HEK293 (cell line): ENCODE measurements around the gene TMED6.
A peak's percentile ranks its signal among the peaks of the same experiment; 100 is the strongest.

Source experiments
- CTCF ChIA-PET: fragments of 350-600 bp; formaldehyde crosslinking; extraction: SDS; loops from one replicate; lab custom pipeline; 2021; ENCODE audit warnings: antibody characterized with exemption; lab: Yijun Ruan, JAX
- POLR2A ChIA-PET: fragments of 300-600 bp; formaldehyde crosslinking; extraction: SDS; loops from one replicate; lab custom pipeline; 2020; ENCODE audit warnings: antibody characterized with exemption, inconsistent platforms; lab: Yijun Ruan, JAX
- H3K27ac ChIP-seq: fragments of 200-500 bp; sonication (Bioruptor generic); 2 replicates; pipeline ENCODE4 v1.5.1; 2014; ENCODE audit warnings: low read depth, low read length, control low read depth, inconsistent platforms; ENCODE audit errors: extremely low read depth
- H3K36me3 ChIP-seq, 2 experiments: fragments of 200-500 bp in 1 of 2; sonication (Bioruptor generic) in 1 of 2; 1 replicate in 1 of 2; 2 replicates in 1 of 2; pipeline ENCODE4 v1.5.1; 2014 to 2017; ENCODE audit warnings: inconsistent platforms in 2 of 2, low read length in 2 of 2; ENCODE audit not compliant: control insufficient read depth in 2 of 2, insufficient read depth in 1 of 2
- H3K4me1 ChIP-seq: fragments of 200-500 bp; sonication (Bioruptor generic); 2 replicates; pipeline ENCODE4 v1.5.1; 2014; ENCODE audit warnings: mild to moderate bottlenecking, low read length, inconsistent platforms; ENCODE audit not compliant: control insufficient read depth, insufficient read depth
- H3K4me3 ChIP-seq: 2 replicates; pipeline ENCODE4 v1.5.1; 2011; ENCODE audit warnings: low read depth, mild to moderate bottlenecking, control low read depth, low read length, moderate library complexity
- H3K9me3 ChIP-seq: fragments of 200-500 bp; sonication (Bioruptor generic); 2 replicates; pipeline ENCODE4 v1.5.1; 2014; ENCODE audit warnings: low read depth, low read length, inconsistent platforms; ENCODE audit not compliant: control insufficient read depth, insufficient read depth
- GLI4 ChIP-seq: fragments of 450-650 bp; formaldehyde crosslinking; IDR thresholded peaks from 2 replicates; pipeline ENCODE4 v1.5.1; 2016; ENCODE audit warnings: missing biosample characterization, missing genetic modification characterization
- HOXD13 ChIP-seq: sonication (generic); formaldehyde crosslinking; IDR thresholded peaks from 2 replicates; pipeline ENCODE4 v1.8.0; 2022; ENCODE audit warnings: missing genetic modification reagents, borderline replicate concordance
- IKZF3 ChIP-seq: fragments of 450-650 bp; IDR thresholded peaks from 2 replicates; pipeline ENCODE4 v1.5.0; 2018; ENCODE audit warnings: missing biosample characterization, mild to moderate bottlenecking, missing genetic modification characterization, moderate library complexity
- KLF9 ChIP-seq: fragments of 450-650 bp; formaldehyde crosslinking; IDR thresholded peaks from 2 replicates; pipeline ENCODE4 v1.5.1; 2016; ENCODE audit warnings: missing biosample characterization, missing genetic modification characterization, low read depth
- MZF1 ChIP-seq: fragments of 450-650 bp; formaldehyde crosslinking; IDR thresholded peaks from 2 replicates; pipeline ENCODE4 v1.5.1; 2017; ENCODE audit warnings: missing biosample characterization, missing genetic modification characterization, borderline replicate concordance
- ZBTB17 ChIP-seq: fragments of 450-650 bp; formaldehyde crosslinking; IDR thresholded peaks from 2 replicates; pipeline ENCODE4 v1.5.1; 2016; ENCODE audit warnings: missing biosample characterization, missing genetic modification characterization
- ZBTB20 ChIP-seq: fragments of 450-650 bp; formaldehyde crosslinking; IDR thresholded peaks from 2 replicates; pipeline ENCODE4 v1.5.1; 2016; ENCODE audit warnings: missing biosample characterization, missing genetic modification characterization
- ZNF155 ChIP-seq: fragments of 450-650 bp; formaldehyde crosslinking; IDR thresholded peaks from 2 replicates; pipeline ENCODE4 v1.5.1; 2016; ENCODE audit warnings: missing biosample characterization, missing genetic modification characterization
- ZNF174 ChIP-seq: fragments of 450-650 bp; formaldehyde crosslinking; IDR thresholded peaks from 2 replicates; pipeline ENCODE4 v1.5.0; 2017; ENCODE audit warnings: missing biosample characterization, mild to moderate bottlenecking, missing genetic modification characterization
- ZNF19 ChIP-seq: fragments of 450-650 bp; formaldehyde crosslinking; IDR thresholded peaks from 2 replicates; pipeline ENCODE4; 2016; ENCODE audit warnings: missing biosample characterization, missing genetic modification characterization, low read depth
- ZNF2 ChIP-seq: fragments of 450-650 bp; formaldehyde crosslinking; IDR thresholded peaks from 2 replicates; pipeline ENCODE4 v1.5.1; 2016; ENCODE audit warnings: missing biosample characterization, missing genetic modification characterization
- ZNF23 ChIP-seq: fragments of 450-650 bp; formaldehyde crosslinking; IDR thresholded peaks from 2 replicates; pipeline ENCODE4 v1.5.1; 2016; ENCODE audit warnings: missing biosample characterization, missing genetic modification characterization, borderline replicate concordance
- ZNF274 ChIP-seq, 2 experiments: fragments of 200-500 bp in 1 of 2; fragments of 450-650 bp in 1 of 2; sonication (Bioruptor generic) in 1 of 2; formaldehyde crosslinking in 1 of 2; IDR thresholded peaks; 2 replicates each; pipeline versions ENCODE4 v1.5.1 to v1.6.1; 2014 to 2016; ENCODE audit warnings: borderline replicate concordance in 1 of 2, inconsistent platforms in 1 of 2, low read length in 1 of 2, missing biosample characterization in 1 of 2, missing genetic modification characterization in 1 of 2
- ZNF311 ChIP-seq: fragments of 450-650 bp; formaldehyde crosslinking; IDR thresholded peaks from 2 replicates; pipeline ENCODE4 v1.5.1; 2017; ENCODE audit warnings: missing biosample characterization, missing genetic modification characterization, borderline replicate concordance
- ZNF423 ChIP-seq: fragments of 450-650 bp; formaldehyde crosslinking; IDR thresholded peaks from 2 replicates; pipeline ENCODE4 v1.5.1; 2016; ENCODE audit warnings: missing biosample characterization, missing genetic modification characterization
- ZNF514 ChIP-seq: fragments of 450-650 bp; formaldehyde crosslinking; IDR thresholded peaks from 2 replicates; pipeline ENCODE4 v1.5.1; 2016; ENCODE audit warnings: missing biosample characterization, missing genetic modification characterization
- ZNF549 ChIP-seq: fragments of 450-650 bp; IDR thresholded peaks from 2 replicates; pipeline ENCODE4 v1.5.1; 2018; ENCODE audit warnings: missing biosample characterization, missing genetic modification characterization, mild to moderate bottlenecking, inconsistent platforms, moderate library complexity
- ZNF585B ChIP-seq: fragments of 450-650 bp; formaldehyde crosslinking; IDR thresholded peaks from 2 replicates; pipeline ENCODE4 v1.5.1; 2016; ENCODE audit warnings: missing biosample characterization, missing genetic modification characterization
- TF ChIP-seq, protein P1 (sequence below): fragments of 450-650 bp; formaldehyde crosslinking; IDR thresholded peaks from 2 replicates; pipeline ENCODE4 v1.5.1; 2016; ENCODE audit warnings: missing biosample characterization, missing genetic modification characterization
- TF ChIP-seq, protein P2 (sequence below): fragments of 450-650 bp; formaldehyde crosslinking; IDR thresholded peaks from 2 replicates; pipeline ENCODE4 v1.5.1; 2017; ENCODE audit warnings: missing biosample characterization, missing genetic modification characterization
- TF ChIP-seq, protein P3 (sequence below): fragments of 450-650 bp; formaldehyde crosslinking; IDR thresholded peaks from 2 replicates; pipeline ENCODE4; 2016; ENCODE audit warnings: missing biosample characterization, missing genetic modification characterization
- TF ChIP-seq, protein P4 (sequence below): fragments of 450-650 bp; formaldehyde crosslinking; IDR thresholded peaks from 2 replicates; pipeline ENCODE4 v1.5.0; 2017; ENCODE audit warnings: missing biosample characterization, missing genetic modification characterization, borderline replicate concordance
- TF ChIP-seq, protein P5 (sequence below): fragments of 450-650 bp; formaldehyde crosslinking; IDR thresholded peaks from 2 replicates; pipeline ENCODE4 v1.5.1; 2016; ENCODE audit warnings: missing biosample characterization, missing genetic modification characterization
- TF ChIP-seq, protein P6 (sequence below): fragments of 450-650 bp; formaldehyde crosslinking; IDR thresholded peaks from 2 replicates; pipeline ENCODE4 v1.5.1; 2016; ENCODE audit warnings: missing biosample characterization, missing genetic modification characterization, low read depth

Gene TMED6

DNA sequence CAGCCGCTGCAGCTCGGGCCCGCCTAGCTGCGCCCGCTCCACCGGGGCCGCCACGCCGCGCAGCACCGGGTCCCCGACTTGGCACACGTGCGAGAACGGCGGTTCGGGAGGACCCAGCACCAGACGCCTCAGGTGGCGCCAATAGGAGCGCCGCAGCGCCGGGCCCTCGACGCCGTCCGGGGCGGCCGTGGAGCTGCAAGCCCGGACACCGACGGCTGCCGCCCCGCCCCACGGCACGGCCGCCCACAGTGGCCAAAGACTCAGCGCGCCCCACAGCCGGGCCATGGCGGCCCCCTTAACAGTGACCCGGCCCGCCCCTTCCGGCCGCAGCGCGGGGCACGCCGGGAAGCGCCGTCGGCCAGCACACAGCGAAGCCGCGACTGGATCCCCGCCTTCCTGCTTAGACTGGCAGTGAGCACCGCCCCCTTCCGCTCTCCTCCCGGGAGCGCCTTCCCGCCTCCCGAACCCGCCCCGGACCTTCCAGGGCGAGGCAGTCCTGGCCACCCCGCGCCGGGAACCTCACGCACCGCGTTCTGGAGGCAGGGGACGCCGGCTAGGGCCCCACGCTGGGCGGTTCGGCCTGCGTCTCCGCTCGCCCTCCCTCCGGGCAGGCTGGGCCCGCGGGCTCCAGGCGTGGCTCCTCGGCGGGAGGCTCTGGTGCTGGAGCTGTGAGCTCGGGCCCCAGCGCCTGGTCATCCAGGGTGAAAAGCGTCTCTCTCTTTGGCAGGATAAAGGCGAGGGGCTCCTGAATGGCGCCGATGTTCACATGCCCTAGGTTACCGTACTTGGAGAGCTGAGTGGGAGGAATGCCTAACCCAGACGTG, 21.1 kb downstream of the TMED6 start, which contains the start of gene PDF:
Gene PDF, minus strand, starts transcription at position 303 of the 824 bp plus-strand sequence. Its CDS starts 18 bp downstream, at position 285.
- Histone ChIP-seq H3K4me3 (peak within 1 kb of the TSS; percentile 80), H3K36me3 (peaks cover 18 to 79% of the 10 kb centered on the region in 2 experiments; a peak in 2 of 3 replicates), H3K4me1 (peaks cover 4% of the 10 kb centered on the region; the same call in 1 of the 2 replicates), H3K9me3 (no peaks in the 10 kb centered on the region), H3K27ac (peak within 1 kb of the TSS; percentile 78)
- ChIA-PET POLR2A (interaction anchor here (0.6 to 4.9 kb wide), 5 partner anchors 10 to 424 kb away, joined by 3 to 27 read pairs (median 3); partner anchors contain the start of genes COG8, NIP7 and NOB1), CTCF (interaction anchor here (0.9 kb wide), 1 partner anchor 18 kb away, joined by 3 read pairs; no protein-coding TSS in a partner anchor)
- TF ChIP-seq KLF9 (tag by site-specific recombination) (peak; percentile 94), HOXD13 (CRISPR knock-in tag) (no peak), MZF1 (tag by site-specific recombination) (no peak), ZNF155 (tag by site-specific recombination) (no peak), IKZF3 (tag by site-specific recombination) (peak; percentile 99), ZBTB20 (peak; percentile 99), ZNF311 (tag by site-specific recombination) (no peak), ZNF2 (tag by site-specific recombination) (no peak), ZNF274 (IDR thresholded peaks at IDR 0.05; ENCODE audit: low read length) (no peak), ZNF274 (tag by site-specific recombination; IDR thresholded peaks at IDR 0.05; ENCODE audit: borderline replicate concordance) (no peak), ZNF514 (no peak), GLI4 (no peak), ZNF23 (tag by site-specific recombination) (no peak), ZNF549 (tag by site-specific recombination) (0 out of 2 replicates have a peak, but pooled peaks have one; percentile 39), ZNF423 (tag by site-specific recombination) (no peak), ZNF585B (tag by site-specific recombination) (no peak), ZNF19 (tag by site-specific recombination) (no peak), ZNF174 (tag by site-specific recombination) (no peak), ZBTB17 (tag by site-specific recombination) (peak; percentile 38; the same call in 1 of the 2 replicates)
- TF ChIP-seq, protein P1, sequence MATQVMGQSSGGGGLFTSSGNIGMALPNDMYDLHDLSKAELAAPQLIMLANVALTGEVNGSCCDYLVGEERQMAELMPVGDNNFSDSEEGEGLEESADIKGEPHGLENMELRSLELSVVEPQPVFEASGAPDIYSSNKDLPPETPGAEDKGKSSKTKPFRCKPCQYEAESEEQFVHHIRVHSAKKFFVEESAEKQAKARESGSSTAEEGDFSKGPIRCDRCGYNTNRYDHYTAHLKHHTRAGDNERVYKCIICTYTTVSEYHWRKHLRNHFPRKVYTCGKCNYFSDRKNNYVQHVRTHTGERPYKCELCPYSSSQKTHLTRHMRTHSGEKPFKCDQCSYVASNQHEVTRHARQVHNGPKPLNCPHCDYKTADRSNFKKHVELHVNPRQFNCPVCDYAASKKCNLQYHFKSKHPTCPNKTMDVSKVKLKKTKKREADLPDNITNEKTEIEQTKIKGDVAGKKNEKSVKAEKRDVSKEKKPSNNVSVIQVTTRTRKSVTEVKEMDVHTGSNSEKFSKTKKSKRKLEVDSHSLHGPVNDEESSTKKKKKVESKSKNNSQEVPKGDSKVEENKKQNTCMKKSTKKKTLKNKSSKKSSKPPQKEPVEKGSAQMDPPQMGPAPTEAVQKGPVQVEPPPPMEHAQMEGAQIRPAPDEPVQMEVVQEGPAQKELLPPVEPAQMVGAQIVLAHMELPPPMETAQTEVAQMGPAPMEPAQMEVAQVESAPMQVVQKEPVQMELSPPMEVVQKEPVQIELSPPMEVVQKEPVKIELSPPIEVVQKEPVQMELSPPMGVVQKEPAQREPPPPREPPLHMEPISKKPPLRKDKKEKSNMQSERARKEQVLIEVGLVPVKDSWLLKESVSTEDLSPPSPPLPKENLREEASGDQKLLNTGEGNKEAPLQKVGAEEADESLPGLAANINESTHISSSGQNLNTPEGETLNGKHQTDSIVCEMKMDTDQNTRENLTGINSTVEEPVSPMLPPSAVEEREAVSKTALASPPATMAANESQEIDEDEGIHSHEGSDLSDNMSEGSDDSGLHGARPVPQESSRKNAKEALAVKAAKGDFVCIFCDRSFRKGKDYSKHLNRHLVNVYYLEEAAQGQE = no peak
- TF ChIP-seq, protein P2, sequence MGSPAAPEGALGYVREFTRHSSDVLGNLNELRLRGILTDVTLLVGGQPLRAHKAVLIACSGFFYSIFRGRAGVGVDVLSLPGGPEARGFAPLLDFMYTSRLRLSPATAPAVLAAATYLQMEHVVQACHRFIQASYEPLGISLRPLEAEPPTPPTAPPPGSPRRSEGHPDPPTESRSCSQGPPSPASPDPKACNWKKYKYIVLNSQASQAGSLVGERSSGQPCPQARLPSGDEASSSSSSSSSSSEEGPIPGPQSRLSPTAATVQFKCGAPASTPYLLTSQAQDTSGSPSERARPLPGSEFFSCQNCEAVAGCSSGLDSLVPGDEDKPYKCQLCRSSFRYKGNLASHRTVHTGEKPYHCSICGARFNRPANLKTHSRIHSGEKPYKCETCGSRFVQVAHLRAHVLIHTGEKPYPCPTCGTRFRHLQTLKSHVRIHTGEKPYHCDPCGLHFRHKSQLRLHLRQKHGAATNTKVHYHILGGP (tag by site-specific recombination) = no peak
- TF ChIP-seq, protein P3, sequence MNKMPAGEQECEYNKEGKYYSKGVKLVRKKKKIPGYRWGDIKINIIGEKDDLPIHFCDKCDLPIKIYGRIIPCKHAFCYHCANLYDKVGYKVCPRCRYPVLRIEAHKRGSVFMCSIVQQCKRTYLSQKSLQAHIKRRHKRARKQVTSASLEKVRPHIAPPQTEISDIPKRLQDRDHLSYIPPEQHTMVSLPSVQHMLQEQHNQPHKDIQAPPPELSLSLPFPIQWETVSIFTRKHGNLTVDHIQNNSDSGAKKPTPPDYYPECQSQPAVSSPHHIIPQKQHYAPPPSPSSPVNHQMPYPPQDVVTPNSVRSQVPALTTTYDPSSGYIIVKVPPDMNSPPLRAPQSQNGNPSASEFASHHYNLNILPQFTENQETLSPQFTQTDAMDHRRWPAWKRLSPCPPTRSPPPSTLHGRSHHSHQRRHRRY (tag by site-specific recombination) = no peak
- TF ChIP-seq, protein P4, sequence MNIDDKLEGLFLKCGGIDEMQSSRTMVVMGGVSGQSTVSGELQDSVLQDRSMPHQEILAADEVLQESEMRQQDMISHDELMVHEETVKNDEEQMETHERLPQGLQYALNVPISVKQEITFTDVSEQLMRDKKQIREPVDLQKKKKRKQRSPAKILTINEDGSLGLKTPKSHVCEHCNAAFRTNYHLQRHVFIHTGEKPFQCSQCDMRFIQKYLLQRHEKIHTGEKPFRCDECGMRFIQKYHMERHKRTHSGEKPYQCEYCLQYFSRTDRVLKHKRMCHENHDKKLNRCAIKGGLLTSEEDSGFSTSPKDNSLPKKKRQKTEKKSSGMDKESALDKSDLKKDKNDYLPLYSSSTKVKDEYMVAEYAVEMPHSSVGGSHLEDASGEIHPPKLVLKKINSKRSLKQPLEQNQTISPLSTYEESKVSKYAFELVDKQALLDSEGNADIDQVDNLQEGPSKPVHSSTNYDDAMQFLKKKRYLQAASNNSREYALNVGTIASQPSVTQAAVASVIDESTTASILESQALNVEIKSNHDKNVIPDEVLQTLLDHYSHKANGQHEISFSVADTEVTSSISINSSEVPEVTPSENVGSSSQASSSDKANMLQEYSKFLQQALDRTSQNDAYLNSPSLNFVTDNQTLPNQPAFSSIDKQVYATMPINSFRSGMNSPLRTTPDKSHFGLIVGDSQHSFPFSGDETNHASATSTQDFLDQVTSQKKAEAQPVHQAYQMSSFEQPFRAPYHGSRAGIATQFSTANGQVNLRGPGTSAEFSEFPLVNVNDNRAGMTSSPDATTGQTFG (tag by site-specific recombination) = no peak
- TF ChIP-seq, protein P5, sequence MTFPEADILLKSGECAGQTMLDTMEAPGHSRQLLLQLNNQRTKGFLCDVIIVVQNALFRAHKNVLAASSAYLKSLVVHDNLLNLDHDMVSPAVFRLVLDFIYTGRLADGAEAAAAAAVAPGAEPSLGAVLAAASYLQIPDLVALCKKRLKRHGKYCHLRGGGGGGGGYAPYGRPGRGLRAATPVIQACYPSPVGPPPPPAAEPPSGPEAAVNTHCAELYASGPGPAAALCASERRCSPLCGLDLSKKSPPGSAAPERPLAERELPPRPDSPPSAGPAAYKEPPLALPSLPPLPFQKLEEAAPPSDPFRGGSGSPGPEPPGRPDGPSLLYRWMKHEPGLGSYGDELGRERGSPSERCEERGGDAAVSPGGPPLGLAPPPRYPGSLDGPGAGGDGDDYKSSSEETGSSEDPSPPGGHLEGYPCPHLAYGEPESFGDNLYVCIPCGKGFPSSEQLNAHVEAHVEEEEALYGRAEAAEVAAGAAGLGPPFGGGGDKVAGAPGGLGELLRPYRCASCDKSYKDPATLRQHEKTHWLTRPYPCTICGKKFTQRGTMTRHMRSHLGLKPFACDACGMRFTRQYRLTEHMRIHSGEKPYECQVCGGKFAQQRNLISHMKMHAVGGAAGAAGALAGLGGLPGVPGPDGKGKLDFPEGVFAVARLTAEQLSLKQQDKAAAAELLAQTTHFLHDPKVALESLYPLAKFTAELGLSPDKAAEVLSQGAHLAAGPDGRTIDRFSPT = no peak
- TF ChIP-seq, protein P6, sequence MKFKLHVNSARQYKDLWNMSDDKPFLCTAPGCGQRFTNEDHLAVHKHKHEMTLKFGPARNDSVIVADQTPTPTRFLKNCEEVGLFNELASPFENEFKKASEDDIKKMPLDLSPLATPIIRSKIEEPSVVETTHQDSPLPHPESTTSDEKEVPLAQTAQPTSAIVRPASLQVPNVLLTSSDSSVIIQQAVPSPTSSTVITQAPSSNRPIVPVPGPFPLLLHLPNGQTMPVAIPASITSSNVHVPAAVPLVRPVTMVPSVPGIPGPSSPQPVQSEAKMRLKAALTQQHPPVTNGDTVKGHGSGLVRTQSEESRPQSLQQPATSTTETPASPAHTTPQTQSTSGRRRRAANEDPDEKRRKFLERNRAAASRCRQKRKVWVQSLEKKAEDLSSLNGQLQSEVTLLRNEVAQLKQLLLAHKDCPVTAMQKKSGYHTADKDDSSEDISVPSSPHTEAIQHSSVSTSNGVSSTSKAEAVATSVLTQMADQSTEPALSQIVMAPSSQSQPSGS (tag by site-specific recombination) = no peak
